HG03432 (cell line): ENCODE measurements around the gene BAIAP2L2.
"Not testable (repeated sequence)": the region's sequence is repeated elsewhere in the genome, so short reads cannot be mapped to it uniquely, and the experiment has no call there.

Experiments
- ATAC-seq: cut with Tn5 transposase; IDR thresholded peaks from one replicate; pipeline ENCODE4 v1.9.1; 2021; ENCODE audit warnings: mild to moderate bottlenecking, moderate library complexity; ENCODE audit not compliant: unreplicated experiment

Gene BAIAP2L2

GRCh38 chr22:38110008-38110862 lies at the start of gene BAIAP2L2:
Gene BAIAP2L2 (minus strand): TSS chr22:38110684. CDS start chr22:38110525, 159 bp downstream.
- ATAC-seq, result no peak

- no peak for ATAC-seq
Observed at GRCh38 chr22:38155703-38156102, 45.2 kb upstream of the BAIAP2L2 start.

- not testable (repeated sequence) for ATAC-seq
Observed at GRCh38 chr22:38154563-38154915, 44.1 kb upstream of the BAIAP2L2 start.

- no peak for ATAC-seq
Observed at GRCh38 chr22:38153821-38154562, 43.5 kb upstream of the BAIAP2L2 start.

GRCh38 chr22:38151126-38151500 lies 40.6 kb upstream of the BAIAP2L2 start:
- ATAC-seq, result no peak

GRCh38 chr22:38148245-38148644 lies 37.8 kb upstream of the BAIAP2L2 start:
- no peak for ATAC-seq

GRCh38 chr22:38146166-38146565 lies 35.7 kb upstream of the BAIAP2L2 start:
- not testable (repeated sequence) for ATAC-seq

- no peak for ATAC-seq
Observed at GRCh38 chr22:38144025-38144405, 33.5 kb upstream of the BAIAP2L2 start.

- no peak for ATAC-seq
Observed at GRCh38 chr22:38142606-38143005, 32.1 kb upstream of the BAIAP2L2 start.

- ATAC-seq, result no peak
Observed at GRCh38 chr22:38141217-38141973, 30.9 kb upstream of the BAIAP2L2 start.

GRCh38 chr22:38139901-38140300 lies 29.4 kb upstream of the BAIAP2L2 start:
- no peak for ATAC-seq

GRCh38 chr22:38138961-38139360 lies 28.5 kb upstream of the BAIAP2L2 start:
- no peak for ATAC-seq

- no peak for ATAC-seq
Observed at GRCh38 chr22:38137876-38138687, 27.6 kb upstream of the BAIAP2L2 start.

GRCh38 chr22:38136607-38137006 lies 26.1 kb upstream of the BAIAP2L2 start:
- no peak for ATAC-seq

GRCh38 chr22:38135133-38135706 lies 24.7 kb upstream of the BAIAP2L2 start:
- ATAC-seq, result no peak

- ATAC-seq, result no peak
Observed at GRCh38 chr22:38133331-38133730, 22.8 kb upstream of the BAIAP2L2 start.

- ATAC-seq, result no peak
Observed at GRCh38 chr22:38132794-38133193, 22.3 kb upstream of the BAIAP2L2 start.

- no peak for ATAC-seq
Observed at GRCh38 chr22:38132136-38132535, 21.7 kb upstream of the BAIAP2L2 start.

GRCh38 chr22:38131399-38131798 lies 20.9 kb upstream of the BAIAP2L2 start:
- ATAC-seq, result no peak

GRCh38 chr22:38129856-38130255 lies 19.4 kb upstream of the BAIAP2L2 start:
- ATAC-seq, result no peak
